NCI-H446 treated with DMSO at 0.1 percent for 48 hours (cell line): Measurements from ENCODE around the gene DMBX1.

Experiments
- DNase-seq: peaks from one replicate; lab custom pipeline; 2025; lab: John Stamatoyannopoulos, UW

DMBX1 gene

GRCh38 chr1:46489638-46490405 is at the start of gene DMBX1:
DMBX1 (plus strand) TSS chr1:46489836; CDS start chr1:46507011, 17,175 bp downstream.
- no peak for DNase-seq

- no peak for DNase-seq
These were observed 49.2 kb upstream of the DMBX1 start for GRCh38 chr1:46440478-46440877.

GRCh38 chr1:46442317-46443161 is 47.1 kb upstream of the DMBX1 start:
- peak; percentile 32 for DNase-seq

- no peak for DNase-seq
These were observed 45.2 kb upstream of the DMBX1 start for GRCh38 chr1:46444466-46444865.

GRCh38 chr1:46445773-46446256 is 43.8 kb upstream of the DMBX1 start:
- DNase-seq = no peak

GRCh38 chr1:46446646-46447498 is 42.8 kb upstream of the DMBX1 start:
- peak; percentile 7 for DNase-seq

GRCh38 chr1:46447499-46448108 is 42.0 kb upstream of the DMBX1 start:
- DNase-seq = no peak

- no peak for DNase-seq
These were observed 41.3 kb upstream of the DMBX1 start for GRCh38 chr1:46448109-46448911.

GRCh38 chr1:46449223-46450159 is 40.1 kb upstream of the DMBX1 start:
- DNase-seq = no peak

GRCh38 chr1:46450160-46450517 is 39.5 kb upstream of the DMBX1 start:
- DNase-seq = no peak

GRCh38 chr1:46451948-46452930 is 37.4 kb upstream of the DMBX1 start:
- DNase-seq = no peak

- no peak for DNase-seq
These were observed 36.7 kb upstream of the DMBX1 start for GRCh38 chr1:46452931-46453325.

GRCh38 chr1:46453449-46453848 is 36.2 kb upstream of the DMBX1 start:
- DNase-seq = no peak

GRCh38 chr1:46455951-46456350 is 33.7 kb upstream of the DMBX1 start:
- DNase-seq = no peak

- DNase-seq = no peak
These were observed 33.1 kb upstream of the DMBX1 start for GRCh38 chr1:46456411-46456963.

- no peak for DNase-seq
These were observed 32.5 kb upstream of the DMBX1 start for GRCh38 chr1:46457178-46457577.

GRCh38 chr1:46458190-46458589 is 31.4 kb upstream of the DMBX1 start:
- no peak for DNase-seq

- DNase-seq = no peak
These were observed 30.8 kb upstream of the DMBX1 start for GRCh38 chr1:46458846-46459245.
